Kidney epithelial cell (primary cell): ENCODE results near the gene PUS7. TPM values are rescaled to one million over a fixed set of nuclear protein-coding genes. Genes with fewer than 3 reads are reported as not detected.
"Not testable (repeated sequence)": the region's sequence is repeated elsewhere in the genome, so short reads cannot be mapped to it uniquely, and the experiment has no call there.

ENCODE experiments used
- DNase-seq: peaks from one replicate; pipeline ENCODE4 v3.0.0-alpha.2; 2010; ENCODE audit warnings: low read depth
- H3K27me3 ChIP-seq: 2 replicates; pipeline ENCODE4 v1.6.0; 2011; ENCODE audit warnings: low read length; ENCODE audit not compliant: control insufficient read depth, insufficient read depth
- H3K36me3 ChIP-seq: 2 replicates; pipeline ENCODE4 v1.5.1; 2011; ENCODE audit warnings: low read length; ENCODE audit not compliant: control insufficient read depth, insufficient read depth
- H3K4me3 ChIP-seq: 2 replicates; pipeline ENCODE4 v1.5.1; 2011; ENCODE audit warnings: low read depth, mild to moderate bottlenecking, control low read depth, low read length
- total RNA-seq: library from RNA; depleted of rRNA; stranded (reverse); fragments of >200 nt; gene quantifications from 2 replicates; pipeline ENCODE4 v1.2.3, GENCODE V29; 2015
- TF ChIP-seq, protein P1 (sequence below): IDR thresholded peaks from 2 replicates; pipeline ENCODE4 v1.5.1; 2011; ENCODE audit warnings: mild to moderate bottlenecking, moderate library complexity, low read length, control low read depth, inconsistent platforms; ENCODE audit not compliant: insufficient read depth, poor library complexity, severe bottlenecking

PUS7 gene
- total RNA-seq, 1 donor from 2014 or later, result 18.2 TPM

DNA sequence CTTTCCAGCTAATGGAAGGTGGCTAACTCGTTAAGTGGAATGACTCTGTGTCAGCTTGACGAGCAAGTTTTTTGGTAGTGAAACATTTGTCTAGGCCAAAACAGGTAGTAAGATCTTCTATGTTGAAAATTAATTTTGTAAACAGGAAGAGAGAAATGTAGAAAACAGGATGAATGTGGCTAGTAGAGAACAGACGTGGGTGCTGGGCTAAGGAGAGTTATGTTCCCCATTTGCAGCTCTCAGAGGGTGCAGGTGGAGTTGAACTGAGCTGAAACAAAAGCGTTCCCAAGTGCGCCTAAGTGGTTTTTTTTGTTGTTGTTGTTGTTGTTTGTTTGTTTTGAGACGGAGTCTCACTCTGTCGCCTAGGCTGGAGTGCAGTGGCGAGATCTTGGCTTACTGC is 73.9 kb downstream of the PUS7 start:
- Histone ChIP-seq H3K4me3 (no peak overlapping the region), H3K36me3 (no peaks in the 10 kb centered on the region), H3K27me3 (no peaks in the 10 kb centered on the region)
- TF ChIP-seq, protein P1, sequence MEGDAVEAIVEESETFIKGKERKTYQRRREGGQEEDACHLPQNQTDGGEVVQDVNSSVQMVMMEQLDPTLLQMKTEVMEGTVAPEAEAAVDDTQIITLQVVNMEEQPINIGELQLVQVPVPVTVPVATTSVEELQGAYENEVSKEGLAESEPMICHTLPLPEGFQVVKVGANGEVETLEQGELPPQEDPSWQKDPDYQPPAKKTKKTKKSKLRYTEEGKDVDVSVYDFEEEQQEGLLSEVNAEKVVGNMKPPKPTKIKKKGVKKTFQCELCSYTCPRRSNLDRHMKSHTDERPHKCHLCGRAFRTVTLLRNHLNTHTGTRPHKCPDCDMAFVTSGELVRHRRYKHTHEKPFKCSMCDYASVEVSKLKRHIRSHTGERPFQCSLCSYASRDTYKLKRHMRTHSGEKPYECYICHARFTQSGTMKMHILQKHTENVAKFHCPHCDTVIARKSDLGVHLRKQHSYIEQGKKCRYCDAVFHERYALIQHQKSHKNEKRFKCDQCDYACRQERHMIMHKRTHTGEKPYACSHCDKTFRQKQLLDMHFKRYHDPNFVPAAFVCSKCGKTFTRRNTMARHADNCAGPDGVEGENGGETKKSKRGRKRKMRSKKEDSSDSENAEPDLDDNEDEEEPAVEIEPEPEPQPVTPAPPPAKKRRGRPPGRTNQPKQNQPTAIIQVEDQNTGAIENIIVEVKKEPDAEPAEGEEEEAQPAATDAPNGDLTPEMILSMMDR, result no peak
- no peak for DNase-seq

DNA sequence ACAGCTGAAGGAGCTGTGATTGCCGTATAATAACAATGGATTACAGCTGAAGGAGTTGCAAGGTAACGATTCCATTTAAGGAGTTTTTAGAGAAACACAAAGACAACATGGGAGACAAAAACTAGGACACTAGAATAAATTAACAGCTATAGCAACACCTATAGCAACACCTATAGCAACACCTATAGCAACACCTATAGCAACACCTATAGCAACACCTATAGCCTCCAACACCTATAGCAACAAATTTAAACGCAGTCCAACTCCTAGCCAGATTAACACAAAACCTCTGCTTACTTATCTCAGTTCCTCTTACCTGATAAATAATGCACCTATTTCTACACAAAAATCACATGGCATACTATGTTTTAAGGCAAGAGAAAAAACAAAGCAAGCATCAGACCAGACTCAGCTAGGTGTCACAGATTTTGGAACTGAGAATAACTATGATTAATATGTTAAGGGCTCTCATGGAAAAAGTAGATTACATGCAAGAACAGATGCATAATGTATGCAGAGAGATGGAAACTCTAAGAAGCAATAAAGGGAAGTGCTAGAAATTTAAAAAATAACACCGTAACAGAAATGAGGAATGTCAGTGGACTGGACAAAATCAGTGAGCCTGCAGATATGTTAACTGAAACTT is 77.6 kb downstream of the PUS7 start:
- Histone ChIP-seq H3K36me3 (no peaks in the 10 kb centered on the region), H3K4me3 (no peak overlapping the region), H3K27me3 (no peaks in the 10 kb centered on the region)
- DNase-seq, result no peak
- TF ChIP-seq, protein P1, result no peak

GRCh38 chr7:105442214-105442613 is 79.9 kb downstream of the PUS7 start:
- H3K4me3 ChIP-seq, H3K27me3 ChIP-seq, DNase-seq, H3K36me3 ChIP-seq: not testable (repeated sequence)

DNA sequence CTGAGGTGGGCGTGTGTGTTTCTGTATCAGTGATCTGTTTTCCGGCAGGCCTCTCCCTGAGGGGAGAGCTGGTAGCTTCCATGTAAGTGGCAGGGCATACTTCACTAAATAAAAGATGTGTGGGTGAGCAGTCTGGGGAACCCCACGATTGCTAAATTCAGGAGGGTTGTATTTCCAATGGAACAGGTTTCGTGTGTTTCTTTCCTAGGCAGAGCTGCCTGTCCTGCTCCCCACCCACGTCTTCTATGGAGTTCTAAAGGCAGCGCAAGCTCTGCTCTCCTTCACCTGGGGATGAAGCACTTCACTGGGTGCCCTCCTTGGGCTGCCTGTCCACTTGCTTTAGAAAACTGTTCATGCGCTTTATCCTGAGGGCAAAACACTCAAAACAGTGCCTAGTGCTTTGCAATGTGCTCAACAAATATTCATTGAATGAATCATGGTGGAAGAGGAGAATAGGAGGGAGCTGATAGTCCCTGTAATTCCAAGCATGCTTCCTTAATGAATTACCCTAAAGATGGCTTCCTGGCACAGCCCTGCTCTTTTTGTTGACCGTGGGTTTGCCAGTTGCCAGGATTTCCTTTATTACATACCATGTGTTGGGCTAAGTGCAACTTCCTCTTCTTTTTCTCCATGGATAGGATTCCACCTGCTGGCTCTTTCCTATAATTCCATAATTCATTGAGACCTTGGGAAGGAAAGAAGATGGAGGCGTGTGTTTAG is 82.7 kb downstream of the PUS7 start:
- no peak overlapping the region for H3K4me3 ChIP-seq
- no peaks in the 10 kb centered on the region for H3K27me3 ChIP-seq
- no peaks in the 10 kb centered on the region for H3K36me3 ChIP-seq
- TF ChIP-seq, protein P1, result no peak
- peak; percentile 86 for DNase-seq

GRCh38 chr7:105438847-105439173 is 83.3 kb downstream of the PUS7 start:
- TF ChIP-seq, protein P1, result no peak
- no peak for DNase-seq
- Histone ChIP-seq H3K27me3 (no peaks in the 10 kb centered on the region), H3K36me3 (no peaks in the 10 kb centered on the region), H3K4me3 (no peak overlapping the region)

- TF ChIP-seq, protein P1, result no peak
- no peak for DNase-seq
- no peaks in the 10 kb centered on the region for H3K36me3 ChIP-seq
- no peak overlapping the region for H3K4me3 ChIP-seq
- H3K27me3 ChIP-seq, result no peaks in the 10 kb centered on the region
Measured at GRCh38 chr7:105438254-105438653, 83.8 kb downstream of the PUS7 start.

DNA sequence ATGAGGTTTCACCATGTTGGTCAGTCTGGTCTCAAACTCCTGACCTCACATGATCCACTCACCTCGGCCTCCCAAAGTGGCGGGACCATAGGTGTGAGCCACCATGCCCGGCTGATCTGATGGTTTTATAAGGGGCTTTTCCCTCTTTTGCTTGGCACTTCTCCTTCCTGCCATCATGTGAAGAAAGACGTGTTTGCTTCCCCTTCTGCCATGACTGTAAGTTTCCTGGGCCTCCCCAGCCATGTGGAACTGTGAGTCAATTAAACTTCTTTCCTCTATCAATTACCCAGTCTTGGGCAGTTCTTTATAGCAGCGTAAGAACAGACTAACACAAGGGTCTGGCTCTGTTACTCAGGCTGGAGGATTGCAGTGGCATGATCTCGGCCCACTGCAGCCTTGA is 84.7 kb downstream of the PUS7 start:
- DNase-seq, H3K36me3 ChIP-seq, H3K27me3 ChIP-seq, H3K4me3 ChIP-seq: not testable (repeated sequence)
